Activated T-helper 1 cell treated with Interleukin-2 at 50 U/mL for 16 hours (primary cell): ENCODE data around the gene DNAJA3.

Source experiments
- DNase-seq: peaks from one replicate; pipeline ENCODE4 v3.0.0-alpha.2; 2020; ENCODE audit warnings: low read depth

Gene DNAJA3

GRCh38 chr16:4475880-4476788, 50.5 kb downstream of the DNAJA3 start, which contains the start of gene HMOX2:
Gene HMOX2 (plus strand): TSS chr16:4476398. CDS start chr16:4505525, 29,127 bp downstream.
- DNase-seq = peak; percentile 91

- DNase-seq = no peak
These were observed 52.3 kb downstream of the DNAJA3 start for GRCh38 chr16:4477966-4478365.

- DNase-seq = no peak
These were observed 55.9 kb downstream of the DNAJA3 start for GRCh38 chr16:4481526-4481925.

GRCh38 chr16:4481963-4482362, 56.3 kb downstream of the DNAJA3 start:
- DNase-seq = no peak

GRCh38 chr16:4486126-4486893, 60.6 kb downstream of the DNAJA3 start:
- no peak for DNase-seq

GRCh38 chr16:4487955-4488498, 62.4 kb downstream of the DNAJA3 start:
- no peak for DNase-seq

GRCh38 chr16:4488499-4488967, 62.9 kb downstream of the DNAJA3 start:
- no peak for DNase-seq

GRCh38 chr16:4489030-4489429, 63.4 kb downstream of the DNAJA3 start:
- no peak for DNase-seq

- DNase-seq = no peak
These were observed 66.2 kb downstream of the DNAJA3 start for GRCh38 chr16:4491898-4492297.

GRCh38 chr16:4494746-4495490, 69.2 kb downstream of the DNAJA3 start:
- no peak for DNase-seq

GRCh38 chr16:4495766-4496165, 70.1 kb downstream of the DNAJA3 start:
- DNase-seq = no peak

GRCh38 chr16:4496305-4496704, 70.6 kb downstream of the DNAJA3 start:
- DNase-seq = no peak

GRCh38 chr16:4498546-4499195, 73.0 kb downstream of the DNAJA3 start:
- DNase-seq = no peak

GRCh38 chr16:4499196-4499555, 73.5 kb downstream of the DNAJA3 start:
- no peak for DNase-seq

- DNase-seq = no peak
These were observed 74.6 kb downstream of the DNAJA3 start for GRCh38 chr16:4500272-4500671.

- DNase-seq = no peak
These were observed 75.4 kb downstream of the DNAJA3 start for GRCh38 chr16:4501071-4501478.

- peak; percentile 69 for DNase-seq
These were observed 79.9 kb downstream of the DNAJA3 start for GRCh38 chr16:4505356-4506147.
